K562 (cell line): ENCODE results near the gene MYCBPAP. TPM values are rescaled to one million over a fixed set of nuclear protein-coding genes. Genes with fewer than 3 reads are reported as not detected.

Experiments
- BCL6 ChIP-seq: fragments of 250-450 bp; sonication (Bioruptor Pico); IDR thresholded peaks from 2 replicates; pipeline ENCODE4 v1.4.0; 2020
- CCAR2 ChIP-seq: fragments of 200-400 bp; formaldehyde crosslinking; IDR thresholded peaks from 2 replicates; pipeline ENCODE4 v1.6.1; 2017; ENCODE audit warnings: mild to moderate bottlenecking, low read depth, low read length
- CREB1 ChIP-seq, 2 experiments: sonication (generic) in 1 of 2; formaldehyde crosslinking in 1 of 2; IDR thresholded peaks; 2 replicates each; pipeline versions ENCODE4 v1.6.1 to v1.8.0; 2012 to 2022; ENCODE audit warnings: inconsistent platforms in 1 of 2, mild to moderate bottlenecking in 1 of 2, missing genetic modification reagents in 1 of 2, moderate library complexity in 1 of 2
- CTCF ChIP-seq, 3 experiments: IDR thresholded peaks in 2 of 3; conservative IDR thresholded peaks in 1 of 3; 2 replicates each; pipeline ENCODE4 v1.5.1; 2011 to 2012; ENCODE audit warnings: low read length in 3 of 3, mild to moderate bottlenecking in 3 of 3, control low read depth in 2 of 3, improper control_type of control experiment in 1 of 3, inconsistent platforms in 1 of 3, low read depth in 1 of 3, mixed read lengths in 1 of 3, moderate library complexity in 1 of 3; ENCODE audit not compliant: insufficient read depth in 2 of 3
- FOSL1 ChIP-seq: fragments of 200-800 bp; sonication (Bioruptor generic); conservative IDR thresholded peaks from 2 replicates; pipeline ENCODE4 v1.6.1; 2016; ENCODE audit warnings: missing genetic modification characterization, missing compliant biosample characterization
- KDM4B ChIP-seq, 2 experiments: fragments of 450-650 bp in 1 of 2; sonication (generic) in 1 of 2; IDR thresholded peaks; 2 replicates each; pipeline ENCODE4 v1.6.1; 2016 to 2017; ENCODE audit warnings: borderline replicate concordance in 2 of 2, antibody characterized with exemption in 1 of 2, low read depth in 1 of 2, mild to moderate bottlenecking in 1 of 2
- KLF16 ChIP-seq: IDR thresholded peaks from 2 replicates; pipeline ENCODE4 v1.6.1; 2016; ENCODE audit warnings: antibody characterized with exemption
- NR2F6 ChIP-seq: fragments of 450-650 bp; formaldehyde crosslinking; IDR thresholded peaks from 2 replicates; pipeline ENCODE4 v1.4.0; 2020; ENCODE audit warnings: mild to moderate bottlenecking
- POLR2H ChIP-seq: IDR thresholded peaks from 2 replicates; pipeline ENCODE4 v1.6.1; 2016; ENCODE audit warnings: missing genetic modification characterization, low read depth, mild to moderate bottlenecking, control low read depth, missing compliant biosample characterization, moderate library complexity
- REST ChIP-seq, 2 experiments: fragments of 450-650 bp; formaldehyde crosslinking in 1 of 2; IDR thresholded peaks; 2 replicates each; pipeline versions ENCODE4 v1.4.0 to v1.6.1; 2014 to 2020; ENCODE audit warnings: mild to moderate bottlenecking in 2 of 2, borderline replicate concordance in 1 of 2, low read depth in 1 of 2
- SMAD3 ChIP-seq: fragments of 450-650 bp; formaldehyde crosslinking; conservative IDR thresholded peaks from 2 replicates; pipeline ENCODE4 v1.4.0; 2020; ENCODE audit warnings: mild to moderate bottlenecking
- TFAM ChIP-seq: fragments of 250-450 bp; sonication (Bioruptor Pico); conservative IDR thresholded peaks from 2 replicates; pipeline ENCODE4 v1.5.0; 2021; ENCODE audit warnings: mild to moderate bottlenecking, moderate library complexity
- TGIF2 ChIP-seq: sonication (generic); formaldehyde crosslinking; IDR thresholded peaks from 2 replicates; pipeline ENCODE4 v1.8.1; 2022; ENCODE audit warnings: mild to moderate bottlenecking, missing genetic modification reagents, moderate library complexity
- ZBTB17 ChIP-seq: fragments of 450-650 bp; formaldehyde crosslinking; IDR thresholded peaks from 2 replicates; pipeline ENCODE4 v1.4.0; 2020; ENCODE audit warnings: mild to moderate bottlenecking
- ZNF24 ChIP-seq: fragments of 450-650 bp; IDR thresholded peaks from 2 replicates; pipeline ENCODE4 v1.6.1; 2016
- polyA plus RNA-seq, 8 experiments: library from polyadenylated mRNA; depleted of rRNA in 4 of 8; stranded (reverse) in 5 of 8; unstranded in 3 of 8; fragments of >200 nt; fragmentation: Nextera tagmentation in 2 of 8; fragmentation: Illumina TruSeq in 1 of 8; extraction: Ambion mirVana in 2 of 8; extraction: Trizol in 1 of 8; gene quantifications; 2 replicates each; pipeline versions ENCODE4 v1.2.1 to v1.2.3, GENCODE V29; 2011 to 2014; ENCODE audit warnings: inconsistent platforms in 1 of 8, missing spikeins in 1 of 8
- total RNA-seq, 7 experiments: library from RNA; depleted of rRNA in 6 of 7; stranded (reverse); fragments of >200 nt in 6 of 7; fragmentation: Illumina TruSeq in 2 of 7; extraction: Trizol in 2 of 7; gene quantifications; 2 replicates each; pipeline versions ENCODE4 v1.2.1 to v1.2.3, GENCODE V29; 2011 to 2021; ENCODE audit warnings: low replicate concordance in 1 of 7
- TF ChIP-seq, protein P1 (sequence below): fragments of 200-800 bp; sonication (Bioruptor generic); IDR thresholded peaks from 2 replicates; pipeline ENCODE4 v1.6.1; 2017; ENCODE audit warnings: missing genetic modification characterization, missing compliant biosample characterization

Gene MYCBPAP
- total and polyA plus RNA-seq, 9 of the 15 experiments (the other 6 are each of a cell fraction or from before 2014, with no cell fraction given) = not detected

DNA sequence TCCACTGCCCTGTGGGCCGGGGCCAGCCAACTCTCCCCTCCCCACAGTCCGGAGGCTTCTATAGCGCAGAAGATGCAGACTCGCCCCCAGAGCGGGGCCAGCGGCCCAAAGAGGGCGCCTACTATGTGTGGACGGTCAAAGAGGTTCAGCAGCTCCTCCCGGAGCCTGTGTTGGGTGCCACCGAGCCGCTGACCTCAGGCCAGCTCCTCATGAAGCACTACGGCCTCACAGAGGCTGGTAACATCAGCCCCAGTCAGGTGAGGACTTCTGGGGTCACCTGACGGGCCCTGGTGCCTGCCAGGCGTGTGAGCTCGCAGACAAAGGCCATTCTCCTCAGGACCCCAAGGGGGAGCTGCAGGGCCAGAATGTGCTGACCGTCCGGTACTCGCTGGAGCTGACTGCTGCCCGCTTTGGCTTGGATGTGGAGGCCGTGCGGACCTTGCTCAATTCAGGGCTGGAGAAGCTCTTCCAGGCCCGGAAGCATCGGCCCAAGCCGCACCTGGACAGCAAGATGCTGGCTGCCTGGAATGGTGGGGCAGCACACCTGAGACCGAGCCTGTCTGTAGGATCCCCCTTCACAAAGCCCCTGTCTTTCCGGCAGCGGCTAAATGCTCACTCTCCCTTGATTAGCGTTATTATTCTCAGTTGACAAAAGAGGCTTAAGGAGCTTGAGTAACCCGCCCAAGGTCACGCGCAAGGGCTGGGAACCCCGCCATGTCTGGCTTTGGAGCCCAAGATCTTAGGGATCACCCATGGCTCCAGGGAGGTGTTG, 42.6 kb downstream of the MYCBPAP start (continued):
- TF ChIP-seq, protein P1, sequence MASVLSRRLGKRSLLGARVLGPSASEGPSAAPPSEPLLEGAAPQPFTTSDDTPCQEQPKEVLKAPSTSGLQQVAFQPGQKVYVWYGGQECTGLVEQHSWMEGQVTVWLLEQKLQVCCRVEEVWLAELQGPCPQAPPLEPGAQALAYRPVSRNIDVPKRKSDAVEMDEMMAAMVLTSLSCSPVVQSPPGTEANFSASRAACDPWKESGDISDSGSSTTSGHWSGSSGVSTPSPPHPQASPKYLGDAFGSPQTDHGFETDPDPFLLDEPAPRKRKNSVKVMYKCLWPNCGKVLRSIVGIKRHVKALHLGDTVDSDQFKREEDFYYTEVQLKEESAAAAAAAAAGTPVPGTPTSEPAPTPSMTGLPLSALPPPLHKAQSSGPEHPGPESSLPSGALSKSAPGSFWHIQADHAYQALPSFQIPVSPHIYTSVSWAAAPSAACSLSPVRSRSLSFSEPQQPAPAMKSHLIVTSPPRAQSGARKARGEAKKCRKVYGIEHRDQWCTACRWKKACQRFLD = no peak
- TF ChIP-seq KLF16 (peak; percentile 49; the same call in 1 of the 2 replicates), BCL6 (CRISPR knock-in tag) (no peak), KDM4B (IDR thresholded peaks at IDR 0.05; ENCODE audit: borderline replicate concordance in 2 of 2, low read depth in 1 of 2) (0 out of 4 replicates have a peak, but pooled peaks of 1 of the 2 experiments have one; percentile 16), POLR2H (tag) (no peak), NR2F6 (CRISPR knock-in tag) (no peak), REST (IDR thresholded peaks at IDR 0.05; ENCODE audit: borderline replicate concordance) (peak; percentile 92), REST (CRISPR knock-in tag; IDR thresholded peaks at IDR 0.05; ENCODE audit: low read depth) (no peak), FOSL1 (tag) (no peak), ZNF24 (no peak), CREB1 (IDR thresholded peaks at IDR 0.05) (no peak), CREB1 (CRISPR knock-in tag; IDR thresholded peaks at IDR 0.05) (peak; percentile 14; the same call in 1 of the 2 replicates), CCAR2 (no peak), CTCF (IDR thresholded peaks at IDR 0.05 in 2 of 3, conservative IDR thresholded peaks at IDR 0.05 in 1 of 3; ENCODE audit: insufficient read depth in 2 of 3, low read depth in 1 of 3, low read length in 3 of 3) (peak; percentile 89 to 95 (median 94)), TFAM (CRISPR knock-in tag) (no peak), SMAD3 (CRISPR knock-in tag) (no peak), TGIF2 (CRISPR knock-in tag) (no peak), ZBTB17 (CRISPR knock-in tag) (no peak)
